ENCODE data around the gene RBFOX1. TPM values are rescaled to one million over a fixed set of nuclear protein-coding genes. Genes with fewer than 3 reads are reported as not detected.

The RBFOX1 gene
- total and polyA plus RNA-seq, 11 donors: 13.4 to 68.1 (median 48.2) TPM

- no peak overlapping the region for H3K4me3 ChIP-seq
- no peaks in the 10 kb centered on the region for H3K4me1 ChIP-seq
- H3K9me3 ChIP-seq: peaks cover 0 to 9% (median 0%) of the 10 kb centered on the region in 12 donors
- 57 to 83% (median 69%) methylated on average over 2 of the region's 2 CpGs for WGBS, 4 donors
- ATAC-seq (no peak), DNase-seq (no peak)
- H3K27ac ChIP-seq: no peak overlapping the region
- intact Hi-C loops (cut with DNase I): no loop called here
- TF ChIP-seq CTCF (IDR thresholded peaks at IDR 0.05): no peak
- no peak for TF ChIP-seq POLR2A (IDR thresholded peaks at IDR 0.05)
- H3K36me3 ChIP-seq: peaks cover 0 to 5% (median 0%) of the 10 kb centered on the region in 9 donors
- H3K27me3 ChIP-seq: no peaks in the 10 kb centered on the region
Observed at GRCh38 chr16:7713244-7713643, 380.6 kb downstream of the RBFOX1 start.

- TF ChIP-seq CTCF (IDR thresholded peaks at IDR 0.05) (no peak), POLR2A (IDR thresholded peaks at IDR 0.05) (no peak)
- H3K9me3 ChIP-seq: no peaks in the 10 kb centered on the region
- H3K36me3 ChIP-seq: no peaks in the 10 kb centered on the region
- H3K27ac ChIP-seq: no peak overlapping the region
- DNase-seq (no peak), ATAC-seq (no peak)
- 68 to 87% (median 82%) methylated on average over 2 of the region's 2 CpGs for WGBS, 4 donors
- intact Hi-C loops (cut with DNase I): no loop called here
- H3K4me3 ChIP-seq: no peak overlapping the region
- no peaks in the 10 kb centered on the region for H3K27me3 ChIP-seq
- H3K4me1 ChIP-seq: no peaks in the 10 kb centered on the region
Observed at GRCh38 chr16:7714775-7715174, 382.1 kb downstream of the RBFOX1 start.

- no peak for ATAC-seq
- no peaks in the 10 kb centered on the region for H3K36me3 ChIP-seq
- intact Hi-C loops (cut with DNase I): no loop called here
- TF ChIP-seq POLR2A (IDR thresholded peaks at IDR 0.05): no peak
- TF ChIP-seq CTCF (IDR thresholded peaks at IDR 0.05): no peak
- H3K4me3 ChIP-seq: no peak overlapping the region
- H3K4me1 ChIP-seq: no peaks in the 10 kb centered on the region
- H3K9me3 ChIP-seq: no peaks in the 10 kb centered on the region
- no peaks in the 10 kb centered on the region for H3K27me3 ChIP-seq
- no peak for DNase-seq
- H3K27ac ChIP-seq: no peak overlapping the region
- 53 to 57% (median 55%) methylated on average over 18 of the region's 18 CpGs for WGBS, 4 donors
Observed at GRCh38 chr16:7716660-7717550, 384.3 kb downstream of the RBFOX1 start.

GRCh38 chr16:7722761-7723160 lies 390.1 kb downstream of the RBFOX1 start:
- intact Hi-C loops (cut with DNase I): no loop called here
- TF ChIP-seq CTCF (IDR thresholded peaks at IDR 0.05) (no peak), POLR2A (IDR thresholded peaks at IDR 0.05) (no peak)
- no peak for ATAC-seq
- Histone ChIP-seq H3K27me3 (no peaks in the 10 kb centered on the region), H3K9me3 (no peaks in the 10 kb centered on the region), H3K4me1 (no peaks in the 10 kb centered on the region), H3K27ac (no peak overlapping the region), H3K36me3 (no peaks in the 10 kb centered on the region), H3K4me3 (no peak overlapping the region)
- no peak for DNase-seq
- WGBS, 4 donors: 35 to 50% (median 38%) methylated on average over 4 of the region's 4 CpGs

All from heart left ventricle (tissue), 16 donors.